Natural killer cell (primary cell): ENCODE data around the gene ERBB4. TPM values are rescaled to one million over a fixed set of nuclear protein-coding genes. Genes with fewer than 3 reads are reported as not detected.

ENCODE experiments used
- ATAC-seq, 3 donors: fragments of 150-1000 bp in 2 of 3; fragments of 200-7000 bp in 1 of 3; cut with Tn5 transposase; 1 replicate in 1 of 3; 2 replicates in 2 of 3; pipeline ENCODE4 v1.10.0; 2021; ENCODE audit warnings: mild to moderate bottlenecking in 2 of 3, moderate library complexity in 2 of 3
- DNase-seq, 2 donors: peaks; one replicate each; pipeline versions ENCODE4 v3.0.0 to v3.0.0-alpha.2; 2013 to 2021; ENCODE audit warnings: mixed read lengths in 1 of 2
- H3K27ac ChIP-seq: one replicate; pipeline ENCODE4 v1.5.1; 2013; ENCODE audit warnings: mild to moderate bottlenecking, low read length
- H3K27me3 ChIP-seq: one replicate; pipeline ENCODE4 v1.6.1; 2013; ENCODE audit warnings: low read length; ENCODE audit not compliant: control insufficient read depth, insufficient read depth
- H3K36me3 ChIP-seq: one replicate; pipeline ENCODE4 v1.6.1; 2013; ENCODE audit warnings: low read length; ENCODE audit not compliant: control insufficient read depth, insufficient read depth
- H3K4me1 ChIP-seq: one replicate; pipeline ENCODE4 v1.6.1; 2013; ENCODE audit warnings: low read length; ENCODE audit not compliant: control insufficient read depth, insufficient read depth
- H3K4me3 ChIP-seq: one replicate; pipeline ENCODE4 v1.5.1; 2013; ENCODE audit warnings: low read length
- H3K9me3 ChIP-seq: one replicate; pipeline ENCODE4 v1.6.1; 2013; ENCODE audit warnings: low read length; ENCODE audit not compliant: control insufficient read depth, insufficient read depth
- H3K27ac Mint-ChIP-seq, 2 donors: one replicate each; pipeline ENCODE4 v1.8.0; 2022; ENCODE audit warnings: mild to moderate bottlenecking in 2 of 2, mixed read lengths in 2 of 2, moderate library complexity in 1 of 2
- H3K27me3 Mint-ChIP-seq, 2 donors: one replicate each; pipeline ENCODE4 v1.8.0; 2022; ENCODE audit warnings: low read depth in 2 of 2, mixed read lengths in 2 of 2
- H3K36me3 Mint-ChIP-seq: one replicate; pipeline ENCODE4 v1.8.0; 2022; ENCODE audit warnings: mixed read lengths
- H3K4me1 Mint-ChIP-seq, 2 donors: one replicate each; pipeline ENCODE4 v1.8.0; 2022; ENCODE audit warnings: mixed read lengths in 2 of 2
- H3K4me3 Mint-ChIP-seq: one replicate; pipeline ENCODE4 v1.8.0; 2022; ENCODE audit warnings: mild to moderate bottlenecking, moderate library complexity, mixed read lengths
- H3K9me3 Mint-ChIP-seq, 2 donors: one replicate each; pipeline ENCODE4 v1.8.0; 2022; ENCODE audit warnings: mixed read lengths in 2 of 2
- CTCF ChIP-seq: fragments of 200-600 bp; IDR thresholded peaks from one replicate; pipeline ENCODE4 v1.8.0; 2022; ENCODE audit warnings: antibody characterized with exemption
- WGBS: methylation state at CpG from one replicate; pipeline ENCODE4 v1.1.7; 2013; ENCODE audit warnings: missing lambda C conversion rate; ENCODE audit not compliant: insufficient coverage; 5-methylcytosine and 5-hydroxymethylcytosine counted together
- intact Hi-C: fragments of 100-400 bp; cut with micrococcal nuclease; formaldehyde crosslinking; loops from one replicate; pipeline ENCODE4 v1.14.2; 2022
- total RNA-seq, 4 donors: library from RNA; stranded (reverse); fragments of 120-200 nt in 1 of 4; gene quantifications; one replicate each; pipeline versions ENCODE4 v1.2.3 to v1.2.4, GENCODE V29; 2013 to 2022

The ERBB4 gene
- total RNA-seq, 3 donors from 2014 or later (not counting 1 experiment from before 2014, with no cell fraction given): 0.08 TPM; not detected in 2

GRCh38 chr2:211451642-211452041 lies 1087.0 kb downstream of the ERBB4 start:
- Histone ChIP-seq H3K4me3 (no peak overlapping the region), H3K4me1 (no peaks in the 10 kb centered on the region), H3K36me3 (no peaks in the 10 kb centered on the region), H3K27me3 (no peaks in the 10 kb centered on the region), H3K27ac (no peak overlapping the region), H3K9me3 (no peaks in the 10 kb centered on the region)
- ATAC-seq (no peak), DNase-seq (no peak)
- Mint-ChIP-seq H3K36me3 (no peaks in the 10 kb centered on the region), H3K9me3 (peaks cover 0 to 7% of the 10 kb centered on the region in 2 donors), H3K27ac (no peak overlapping the region), H3K27me3 (no peaks in the 10 kb centered on the region), H3K4me1 (no peaks in the 10 kb centered on the region), H3K4me3 (no peak overlapping the region)
- intact Hi-C loops: no loop called here
- TF ChIP-seq CTCF: no peak
- 86% methylated on average over 2 of the region's 2 CpGs for WGBS

GRCh38 chr2:211449819-211450218 lies 1088.8 kb downstream of the ERBB4 start:
- Histone ChIP-seq H3K4me1 (no peaks in the 10 kb centered on the region), H3K36me3 (no peaks in the 10 kb centered on the region), H3K27me3 (no peaks in the 10 kb centered on the region), H3K9me3 (no peaks in the 10 kb centered on the region), H3K27ac (no peak overlapping the region), H3K4me3 (no peak overlapping the region)
- Mint-ChIP-seq H3K27ac (no peak overlapping the region), H3K9me3 (peaks cover 2 to 10% of the 10 kb centered on the region in 2 donors), H3K36me3 (no peaks in the 10 kb centered on the region), H3K4me3 (no peak overlapping the region), H3K4me1 (no peaks in the 10 kb centered on the region), H3K27me3 (no peaks in the 10 kb centered on the region)
- no peak for TF ChIP-seq CTCF
- WGBS: no CpG with 5 or more reads among the region's 1 CpG
- no peak for ATAC-seq
- intact Hi-C loops: no loop called here
- DNase-seq: no peak

GRCh38 chr2:211447548-211447947 lies 1091.1 kb downstream of the ERBB4 start:
- Mint-ChIP-seq H3K9me3 (peaks cover 2 to 10% of the 10 kb centered on the region in 2 donors), H3K4me3 (no peak overlapping the region), H3K4me1 (no peaks in the 10 kb centered on the region), H3K27me3 (no peaks in the 10 kb centered on the region), H3K36me3 (no peaks in the 10 kb centered on the region), H3K27ac (no peak overlapping the region)
- Histone ChIP-seq H3K27ac (no peak overlapping the region), H3K27me3 (no peaks in the 10 kb centered on the region), H3K9me3 (no peaks in the 10 kb centered on the region), H3K36me3 (no peaks in the 10 kb centered on the region), H3K4me1 (no peaks in the 10 kb centered on the region), H3K4me3 (no peak overlapping the region)
- no CpG with 5 or more reads among the region's 1 CpG for WGBS
- no peak for TF ChIP-seq CTCF
- ATAC-seq: no peak
- DNase-seq: no peak
- intact Hi-C loops: no loop called here

- TF ChIP-seq CTCF: no peak
- Mint-ChIP-seq H3K9me3 (no peaks in the 10 kb centered on the region), H3K4me3 (no peak overlapping the region), H3K36me3 (no peaks in the 10 kb centered on the region), H3K27me3 (no peaks in the 10 kb centered on the region), H3K4me1 (no peaks in the 10 kb centered on the region), H3K27ac (no peak overlapping the region)
- no peaks in the 10 kb centered on the region for H3K36me3 ChIP-seq
- ATAC-seq: no peak
- no peak for DNase-seq
- H3K9me3 ChIP-seq: no peaks in the 10 kb centered on the region
- no peak overlapping the region for H3K27ac ChIP-seq
- no peak overlapping the region for H3K4me3 ChIP-seq
- no peaks in the 10 kb centered on the region for H3K27me3 ChIP-seq
- intact Hi-C loops: no loop called here
- no CpG with 5 or more reads among the region's 2 CpGs for WGBS
- no peaks in the 10 kb centered on the region for H3K4me1 ChIP-seq
These were observed 1098.5 kb downstream of the ERBB4 start for GRCh38 chr2:211440107-211440506.
